Measurements from ENCODE around the gene CCDC148.

Gene CCDC148

DNA sequence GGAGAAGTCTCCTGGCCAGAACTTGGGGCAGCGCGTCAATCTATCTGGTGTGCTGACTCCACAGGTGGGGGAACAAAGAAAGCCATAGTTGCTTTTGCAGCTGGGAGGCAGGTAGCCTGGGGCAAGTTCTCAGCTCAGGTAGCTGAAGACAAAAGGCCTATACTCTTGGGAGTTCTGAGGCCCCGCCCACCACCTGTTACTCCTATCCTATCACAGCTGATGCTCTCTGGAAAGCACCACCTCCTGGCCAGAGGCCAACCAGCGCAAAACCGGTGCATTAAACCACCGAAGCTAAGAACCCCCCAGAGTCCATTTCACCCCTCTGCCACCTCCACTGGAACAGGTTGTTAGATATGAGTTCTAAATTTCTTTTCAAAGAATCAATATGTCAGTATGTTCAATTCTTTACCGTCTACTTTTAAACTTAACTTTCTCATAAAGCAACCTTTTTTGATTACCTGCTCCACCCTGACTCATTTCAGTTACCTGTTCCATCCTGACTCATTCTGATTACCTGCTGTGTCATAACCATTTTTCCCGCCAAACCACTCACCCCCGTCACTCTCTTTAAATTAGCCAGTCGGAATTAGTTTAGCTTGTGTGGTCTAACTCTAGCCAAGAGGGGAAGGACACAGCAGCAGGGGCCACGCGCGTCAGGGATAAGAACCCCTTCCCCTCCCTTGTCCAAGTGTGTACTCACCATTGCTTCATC lies 311.5 kb downstream of the CCDC148 start:
- no peak for DNase-seq

DNA sequence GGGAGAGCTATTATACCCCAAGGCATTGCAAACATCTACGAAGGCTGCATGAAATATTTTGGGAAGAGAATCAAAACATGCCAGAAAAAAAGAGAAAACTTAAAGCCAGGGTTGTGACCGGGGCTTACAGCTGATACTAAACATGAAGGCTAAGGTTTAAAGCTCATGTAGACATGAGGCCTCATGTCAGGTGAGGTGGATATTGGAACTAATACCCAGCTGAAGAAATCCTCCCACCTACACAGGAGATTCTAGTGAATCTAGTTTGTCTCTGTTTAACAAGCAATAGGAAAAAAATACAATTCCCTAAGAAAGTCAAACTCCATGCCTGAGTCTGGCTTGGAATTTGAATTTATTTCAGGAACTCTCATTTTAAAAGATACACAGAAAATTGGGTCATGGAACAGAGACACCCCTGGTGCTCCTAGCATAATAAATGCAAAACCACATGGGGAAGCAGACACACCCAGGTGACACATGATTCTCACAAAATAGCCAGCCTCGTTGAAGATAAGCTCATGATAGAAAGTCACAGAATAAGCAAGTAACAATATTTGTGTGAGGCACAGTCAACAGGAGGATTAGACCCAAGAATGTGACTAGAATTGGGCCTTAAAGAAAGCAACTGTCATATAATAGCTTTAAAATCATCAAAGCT lies 312.7 kb downstream of the CCDC148 start:
- no peak for DNase-seq

DNA sequence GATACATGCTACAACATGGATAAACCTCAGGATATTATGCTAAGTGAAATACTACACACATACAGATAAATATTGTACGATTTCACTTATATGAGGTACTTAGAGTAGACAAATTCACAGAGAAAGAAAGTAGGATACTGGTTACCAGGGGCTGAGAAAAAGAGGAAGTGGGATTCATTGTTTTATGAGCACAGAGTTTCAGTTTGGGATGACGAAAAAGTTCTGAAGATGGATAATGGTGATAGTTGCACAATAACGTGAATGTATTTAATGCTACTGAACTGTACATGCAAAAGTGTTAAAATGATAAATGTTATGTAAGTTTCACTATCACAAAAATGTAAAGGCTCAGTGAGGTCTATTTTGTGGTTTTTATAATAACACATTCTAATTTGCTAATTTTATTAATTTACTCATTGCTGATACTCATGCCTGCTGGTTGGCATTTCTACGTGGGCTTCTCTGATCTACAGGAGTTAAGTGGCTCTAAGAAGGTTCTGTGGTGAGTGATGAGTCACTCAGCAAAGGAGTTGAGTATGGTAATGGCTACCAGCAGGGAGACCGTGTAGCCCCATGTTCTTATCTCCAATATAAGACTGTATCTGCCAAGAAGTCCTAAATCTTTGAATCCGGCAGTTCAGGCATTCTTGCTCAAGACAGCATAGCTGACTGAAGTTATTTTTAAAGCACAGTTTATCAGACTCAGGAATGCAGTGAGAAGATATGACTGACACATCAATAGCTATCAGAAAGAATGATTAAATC lies 313.8 kb downstream of the CCDC148 start:
- no peak for DNase-seq

DNA sequence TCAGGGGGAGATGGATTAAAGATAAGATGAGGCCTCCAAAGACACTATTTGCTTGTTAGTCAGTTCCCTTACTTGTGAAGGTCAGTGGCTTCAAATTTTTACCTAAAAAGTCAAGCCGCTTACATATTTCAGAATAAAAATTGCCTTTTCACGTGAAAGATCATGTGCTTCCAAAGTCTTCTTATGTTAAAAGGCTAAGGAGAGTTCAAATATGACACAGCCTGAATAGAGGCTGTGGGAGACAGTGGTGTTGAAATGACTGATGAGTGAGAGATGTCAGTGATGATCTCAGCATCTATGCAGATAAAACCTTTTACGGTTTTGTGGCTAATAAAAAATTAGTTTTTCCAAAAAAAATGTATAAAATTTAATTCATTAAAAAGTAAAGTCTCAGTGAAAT lies 314.4 kb downstream of the CCDC148 start:
- DNase-seq: no peak

DNA sequence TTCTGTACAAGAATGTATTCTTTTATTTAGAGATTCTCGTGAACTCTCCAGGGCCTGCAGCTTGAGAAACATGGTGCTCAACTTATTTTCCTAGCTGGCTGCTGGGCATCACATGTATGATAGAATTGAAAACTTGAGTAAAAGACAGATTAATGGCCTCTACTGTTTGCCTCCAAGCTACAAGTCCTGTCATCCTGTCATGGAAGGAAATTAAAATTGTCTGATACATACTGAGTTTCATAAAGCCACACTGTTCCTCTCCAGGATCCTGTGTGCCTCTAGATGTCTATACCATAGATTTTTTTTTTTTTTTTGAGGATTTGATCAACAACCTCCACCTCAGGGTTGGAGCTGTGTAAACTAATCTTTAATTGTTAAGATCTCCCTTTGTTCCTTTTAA lies 316.4 kb downstream of the CCDC148 start:
- no peak for DNase-seq

DNA sequence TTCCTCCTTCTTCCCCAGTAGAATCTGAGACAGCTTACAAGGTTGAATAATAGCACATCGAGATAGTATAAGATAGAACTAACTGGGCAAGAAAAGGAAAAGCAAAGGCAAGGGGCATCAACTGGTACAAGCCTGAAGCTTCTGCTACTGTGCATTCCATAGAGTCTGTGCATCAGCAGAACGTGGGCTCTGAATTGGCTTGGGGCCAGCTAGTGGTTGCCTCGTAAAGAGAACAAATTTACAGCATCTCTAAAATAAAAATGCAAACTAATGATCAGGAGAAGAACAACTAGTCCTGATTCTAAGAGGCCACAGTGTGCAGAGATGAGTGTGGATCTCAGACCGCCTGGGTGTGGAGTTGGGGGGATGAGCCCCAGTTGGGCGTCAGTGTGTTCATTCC lies 318.3 kb downstream of the CCDC148 start:
- DNase-seq: no peak

DNA sequence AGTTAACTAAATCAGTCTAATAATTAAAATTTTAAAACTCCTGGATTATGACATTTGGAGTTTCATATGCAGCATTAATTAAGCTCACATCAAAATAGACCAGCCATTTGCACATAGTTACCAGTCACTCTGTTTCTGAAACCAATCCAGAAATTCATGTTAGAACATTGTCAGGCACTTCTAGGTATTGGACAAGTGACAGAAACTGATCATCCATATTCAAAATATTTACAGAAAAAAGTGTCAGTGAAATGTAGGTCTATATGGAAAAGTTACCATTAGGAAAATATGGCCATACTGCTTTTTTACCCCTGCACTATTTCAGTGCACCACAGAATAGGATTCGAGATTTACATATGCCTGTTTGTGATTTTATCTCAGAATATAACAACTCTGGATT lies 321.5 kb downstream of the CCDC148 start:
- DNase-seq: no peak

DNA sequence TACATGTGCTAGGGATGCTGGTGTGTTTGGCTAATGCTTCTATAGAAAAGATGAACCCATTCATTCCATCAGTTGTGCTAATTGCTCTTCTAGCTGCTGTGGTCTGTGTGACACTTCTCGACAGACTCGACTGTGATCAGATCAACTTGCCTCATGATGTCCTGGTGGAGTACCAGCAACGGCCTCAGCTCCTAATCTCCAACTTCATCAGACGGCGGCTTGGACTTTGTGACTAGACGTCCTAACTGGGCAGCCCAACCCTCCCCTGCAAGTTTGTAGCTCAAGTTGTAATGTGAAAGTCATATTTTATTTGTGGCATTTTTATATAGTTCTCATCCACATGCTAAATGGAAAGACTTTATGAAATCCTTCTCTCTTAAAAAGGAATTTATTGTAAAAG lies 321.9 kb downstream of the CCDC148 start:
- no peak for DNase-seq

DNA sequence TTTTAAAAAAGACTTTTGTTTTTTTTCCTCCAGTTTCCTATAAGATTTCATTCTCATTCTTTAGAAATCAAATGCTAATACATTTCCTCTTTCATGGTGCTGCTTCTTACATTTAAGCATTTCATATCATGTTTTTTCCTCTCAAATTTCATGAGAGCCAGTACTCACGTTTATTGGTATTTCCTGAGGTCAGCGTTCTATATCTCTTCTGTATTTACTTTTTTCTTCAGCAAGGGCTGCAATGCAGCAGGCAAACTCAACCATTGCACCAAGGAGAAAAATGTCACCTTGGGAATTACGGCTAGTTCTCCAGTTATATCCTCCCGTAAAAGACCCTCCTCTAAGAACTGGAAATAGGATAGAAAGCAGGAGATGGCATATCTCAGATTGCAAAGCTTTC lies 322.5 kb downstream of the CCDC148 start:
- DNase-seq: no peak

DNA sequence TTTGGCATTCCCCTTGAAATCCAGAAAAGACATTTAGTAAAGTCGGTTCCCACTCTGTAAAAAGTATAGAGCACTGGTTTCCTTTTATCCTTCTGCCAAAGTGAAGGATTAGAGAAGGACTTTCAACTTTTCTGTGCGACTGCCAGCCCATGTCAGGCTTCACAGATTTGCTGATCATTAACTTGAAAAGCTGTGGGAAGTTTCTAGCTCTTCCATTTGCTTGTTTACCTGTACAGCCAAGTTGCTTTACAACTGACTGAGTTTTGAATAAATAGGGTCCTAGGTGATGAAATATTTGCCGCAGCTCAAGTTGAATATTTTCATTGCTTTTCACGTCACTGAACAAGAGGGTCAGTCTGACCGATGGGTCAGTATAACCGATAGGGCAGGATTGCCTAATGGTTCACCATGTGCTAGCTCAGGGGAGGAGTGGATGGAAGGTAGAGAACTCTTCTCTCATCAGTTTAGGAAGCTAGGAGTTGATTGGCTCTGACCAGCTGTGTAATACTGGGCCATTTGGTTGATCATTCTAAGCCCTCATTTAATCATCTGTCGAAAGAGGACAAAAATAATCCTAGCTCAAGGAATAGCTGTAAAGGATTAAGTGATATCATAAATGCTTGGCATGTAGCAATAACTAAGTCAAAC lies 324.5 kb downstream of the CCDC148 start:
- DNase-seq: no peak

DNA sequence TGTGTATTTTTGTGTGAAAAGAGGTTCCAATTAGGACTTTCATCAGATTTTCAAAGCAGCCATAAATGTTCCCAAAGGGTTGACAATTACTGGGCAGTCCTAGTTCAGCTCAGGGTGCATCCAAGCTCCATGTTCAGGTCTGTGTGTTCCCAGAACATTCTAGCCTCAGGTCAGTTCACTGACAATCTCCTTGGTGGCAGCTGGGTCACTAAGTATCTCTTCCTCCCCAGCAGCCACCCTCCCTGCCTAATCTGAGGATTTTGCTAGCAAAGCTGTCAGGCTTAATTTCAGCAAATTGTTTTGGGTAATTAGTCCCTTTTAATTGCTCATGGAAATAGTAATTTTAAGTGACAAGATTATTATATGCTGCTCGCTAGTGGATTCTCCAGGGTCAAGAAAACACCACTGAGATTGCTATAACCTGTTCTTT lies 325.1 kb downstream of the CCDC148 start:
- DNase-seq: no peak

DNA sequence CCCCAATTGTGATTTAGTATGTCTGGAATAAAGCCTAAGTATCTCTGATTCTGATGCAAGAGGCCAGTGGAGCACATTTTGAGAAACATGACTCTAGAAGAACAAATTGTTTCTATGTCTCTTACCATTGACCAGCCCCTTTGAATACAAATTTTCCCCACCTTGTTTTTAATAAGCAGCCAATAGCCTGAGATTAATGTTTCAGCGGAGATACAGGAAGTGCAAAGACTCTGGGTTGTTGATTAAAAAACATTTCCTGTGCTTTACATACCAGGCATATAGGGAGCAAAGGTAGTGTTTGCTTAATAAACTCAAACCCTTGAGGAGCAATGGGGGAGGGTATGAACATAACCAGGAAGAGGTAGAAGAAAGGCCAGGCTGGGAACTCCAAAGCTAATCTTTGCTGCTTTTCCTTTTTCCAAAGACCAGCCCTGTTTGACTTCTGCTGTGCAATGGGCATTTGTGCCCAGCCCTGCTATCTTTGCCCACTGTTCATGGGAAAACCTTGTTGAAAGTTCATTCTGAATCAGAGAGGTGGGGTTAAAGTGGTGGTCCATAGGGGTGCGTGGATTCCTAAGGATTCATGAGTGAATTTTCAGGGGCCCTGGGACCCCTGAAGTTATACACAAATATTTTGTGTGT lies 325.6 kb downstream of the CCDC148 start:
- DNase-seq: no peak

DNA sequence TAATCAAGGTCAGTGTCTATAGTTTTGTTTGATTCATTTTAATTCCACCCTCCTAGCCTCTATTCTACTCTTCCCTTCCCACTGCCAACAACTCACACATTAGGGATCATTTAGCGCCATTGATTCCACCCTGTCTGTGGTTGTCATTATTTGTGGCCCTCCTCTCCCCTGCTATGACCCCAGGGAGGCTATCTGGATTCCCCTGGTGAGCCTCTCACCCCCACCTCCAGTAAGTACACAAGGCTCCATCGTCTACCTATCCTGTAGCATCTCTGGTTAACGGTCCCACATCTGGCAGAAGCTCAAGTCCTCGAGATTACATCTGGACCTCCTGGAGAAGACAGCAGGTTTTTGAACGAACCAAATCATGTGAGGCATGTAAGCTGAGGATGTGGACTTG lies 327.5 kb downstream of the CCDC148 start:
- no peak for DNase-seq

DNA sequence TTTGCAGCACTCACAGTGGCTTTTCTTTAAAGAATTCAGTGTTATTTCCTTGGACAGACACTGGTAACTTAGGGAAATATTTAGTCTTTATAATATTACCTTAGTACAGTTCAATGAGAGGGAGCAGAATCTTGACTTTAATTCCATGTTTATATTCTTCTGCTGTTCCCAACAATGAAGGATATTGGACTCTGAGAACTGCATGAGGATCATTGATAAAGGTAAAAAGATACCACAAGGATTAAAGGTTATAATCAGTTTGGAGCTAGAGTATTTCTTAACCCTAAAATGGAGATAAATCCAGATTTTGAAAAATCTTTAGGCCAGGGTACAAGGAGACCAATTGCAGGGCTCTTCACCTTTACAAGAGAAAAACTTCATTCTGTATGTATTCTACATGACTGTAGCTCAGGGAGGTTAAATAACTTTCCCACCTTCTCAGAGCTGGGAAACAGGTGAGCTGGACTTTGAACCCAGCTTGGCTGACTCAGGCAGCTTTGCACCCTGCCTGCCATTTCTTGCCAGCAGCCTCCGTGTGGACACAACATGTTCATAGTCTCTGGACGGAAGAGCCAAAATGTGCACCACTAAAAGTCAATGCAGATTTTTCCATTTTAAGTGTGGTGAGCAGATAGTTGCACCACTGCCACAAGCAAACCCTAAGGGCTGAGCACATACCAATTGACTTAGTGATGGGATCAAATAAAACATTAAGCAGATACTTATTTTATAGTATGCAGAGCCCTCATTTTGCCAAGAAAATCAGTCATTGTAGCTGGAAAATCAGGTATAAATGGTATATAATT lies 328.2 kb downstream of the CCDC148 start:
- DNase-seq: no peak

DNA sequence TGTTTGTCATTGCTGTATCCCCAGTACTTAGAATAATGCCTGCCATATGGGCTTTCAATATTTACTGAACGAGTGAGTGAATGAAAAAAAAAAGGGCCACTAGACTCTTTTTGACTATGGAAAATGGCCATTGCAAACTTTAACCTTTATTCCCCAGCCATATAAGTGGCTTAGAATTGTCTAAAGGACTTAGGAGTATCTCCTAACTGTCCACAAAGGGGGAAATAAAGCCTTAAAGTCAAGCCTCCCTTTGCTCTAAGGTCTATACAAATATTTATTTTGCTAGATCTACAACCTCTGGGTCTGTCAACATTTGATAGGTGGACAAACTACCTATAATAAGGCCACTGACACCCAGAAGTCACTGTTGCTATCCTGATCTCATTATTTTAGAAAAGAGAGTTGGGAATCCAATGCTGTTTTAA lies 329.2 kb downstream of the CCDC148 start:
- no peak for DNase-seq

DNA sequence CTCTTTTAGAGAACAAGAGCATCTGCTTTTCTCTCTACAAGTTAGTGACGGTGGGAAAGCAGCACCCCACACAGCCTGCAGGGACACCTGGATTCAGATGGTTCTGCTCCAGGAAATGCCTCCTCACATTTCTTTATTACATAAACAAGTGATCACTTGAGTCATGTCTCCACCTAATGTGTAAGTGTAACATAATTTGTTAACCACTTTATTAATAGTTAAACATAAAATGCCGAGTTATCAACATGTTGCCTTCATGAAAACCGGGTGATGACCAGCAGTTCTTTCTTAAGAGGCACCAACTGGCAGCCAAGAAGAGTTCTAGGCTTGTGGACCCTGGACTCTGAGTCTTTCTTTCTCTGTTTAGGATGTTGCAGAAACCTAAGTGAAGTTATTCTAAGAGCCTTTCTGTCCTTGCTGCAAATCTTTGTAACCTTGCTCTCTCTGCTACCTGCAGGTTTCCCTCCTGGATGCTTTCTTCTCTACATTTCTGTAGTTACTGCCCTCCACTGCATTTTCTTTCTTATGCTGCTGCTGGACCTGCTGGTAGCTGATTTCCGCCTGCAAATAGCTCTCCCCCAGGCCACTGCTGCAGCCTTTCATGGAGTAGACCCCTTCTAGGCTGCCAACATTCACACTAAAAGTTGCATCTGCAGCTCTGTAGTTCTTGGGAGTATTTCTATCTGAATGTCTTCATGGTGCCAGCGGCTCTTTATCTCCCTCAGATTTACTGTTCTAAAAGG lies 330.6 kb downstream of the CCDC148 start:
- no peak for DNase-seq

DNA sequence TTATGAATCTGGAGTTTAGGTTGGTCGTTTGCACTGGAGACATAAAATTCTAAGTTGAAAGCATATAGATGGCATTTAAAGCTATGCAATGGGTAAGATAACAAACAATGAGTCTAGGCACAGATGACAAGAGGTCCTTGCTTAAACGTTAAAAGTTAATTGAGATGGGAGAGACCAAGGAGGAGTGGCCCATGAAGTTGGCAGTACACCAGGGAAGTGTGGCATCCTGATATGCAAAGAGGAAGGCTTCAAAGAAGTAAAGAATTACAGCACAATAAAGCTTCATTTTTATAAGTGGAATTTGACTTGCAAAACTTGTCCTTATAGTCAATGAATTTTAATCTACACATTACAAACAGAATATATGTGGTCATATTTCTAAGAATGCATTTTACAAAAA lies 331.7 kb downstream of the CCDC148 start:
- DNase-seq: no peak
